ENCODE results near the gene USP47. TPM values are rescaled to one million over a fixed set of nuclear protein-coding genes. Genes with fewer than 3 reads are reported as not detected.
A peak's percentile ranks its signal among the peaks of the same experiment; 100 is the strongest.

Gene USP47
- total and polyA plus RNA-seq, 9 of the 15 experiments (the other 6 are each of a cell fraction or from before 2014, with no cell fraction given): 13.1 to 63.6 (median 34.7) TPM

DNA sequence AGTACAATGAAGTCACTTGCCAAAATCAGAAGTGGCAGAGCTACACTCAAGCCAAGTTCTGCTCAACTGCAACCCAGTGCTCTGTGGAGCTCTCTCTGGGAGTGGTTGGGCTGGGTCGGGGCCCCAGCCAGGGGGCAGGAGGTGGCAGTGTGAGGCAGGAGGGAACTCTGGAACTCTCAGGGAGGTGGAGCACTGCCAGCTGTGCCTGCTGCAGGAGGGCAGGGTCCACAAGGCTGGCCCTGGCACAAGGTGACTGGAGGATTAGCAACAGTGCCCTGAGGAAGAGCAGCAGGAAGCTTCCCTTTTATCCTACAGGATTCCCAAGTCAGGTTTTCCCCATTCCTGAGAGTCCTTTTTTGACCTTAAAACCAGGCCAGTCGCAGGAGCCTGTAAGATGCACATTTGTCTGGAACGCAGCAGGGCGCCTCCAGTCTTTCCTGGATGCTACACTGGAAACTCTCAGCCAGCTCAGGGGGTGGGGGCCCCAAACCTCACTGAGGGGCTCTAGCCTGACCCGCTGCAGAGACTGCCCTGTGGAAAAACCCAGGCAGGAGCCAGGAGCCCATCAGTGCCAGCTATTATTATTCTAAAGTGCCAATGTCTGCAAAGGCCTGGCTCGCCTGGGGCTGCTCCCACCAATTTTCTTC is 134.8 kb downstream of the USP47 start:
- peak overlapping the region in 1 of 2 experiments; percentile 43; a peak in 1 of 4 replicates for H3K9ac ChIP-seq (ENCODE audit: insufficient read depth in 1 of 2, low read depth in 2 of 2, low read length in 2 of 2)
- H3K36me3 ChIP-seq (ENCODE audit: control insufficient read depth, insufficient read depth, low read length): no peaks in the 10 kb centered on the region
- H3K27ac ChIP-seq (ENCODE audit: extremely low read depth, low read depth, low read length): no peak overlapping the region
- peaks cover 0 to 4% of the 10 kb centered on the region in 2 experiments; a peak in 3 of 5 replicates for H3K4me1 ChIP-seq (replicated peaks in 1 of 2; ENCODE audit: control insufficient read depth in 2 of 2, insufficient read depth in 2 of 2, low read length in 2 of 2)
- H2AFZ ChIP-seq (ENCODE audit: low read depth, low read length): no peak overlapping the region
- H3K9me1 ChIP-seq (ENCODE audit: control insufficient read depth, insufficient read depth, low read length): no peaks in the 10 kb centered on the region
- in situ Hi-C loops (cut with MboI) (no loop called here), intact Hi-C loops (cut with micrococcal nuclease) (no loop called here)
- no peak overlapping the region for H3K4me2 ChIP-seq (ENCODE audit: insufficient read depth, low read length)
- ChIA-PET POLR2A (interaction anchor here (0.6 to 0.8 kb wide), 2 partner anchors 165 to 589 kb away, joined by 3 read pairs; no protein-coding TSS in a partner anchor), CTCF (ENCODE audit: low intra/inter-chr PET ratio) (no interaction called here)
- no TSS peak for BruUV-seq (replicated peaks)
- no peak for DNase-seq (ENCODE audit: extremely low read depth in 1 of 4, low spot score in 3 of 4)
- TF ChIP-seq, protein P1, sequence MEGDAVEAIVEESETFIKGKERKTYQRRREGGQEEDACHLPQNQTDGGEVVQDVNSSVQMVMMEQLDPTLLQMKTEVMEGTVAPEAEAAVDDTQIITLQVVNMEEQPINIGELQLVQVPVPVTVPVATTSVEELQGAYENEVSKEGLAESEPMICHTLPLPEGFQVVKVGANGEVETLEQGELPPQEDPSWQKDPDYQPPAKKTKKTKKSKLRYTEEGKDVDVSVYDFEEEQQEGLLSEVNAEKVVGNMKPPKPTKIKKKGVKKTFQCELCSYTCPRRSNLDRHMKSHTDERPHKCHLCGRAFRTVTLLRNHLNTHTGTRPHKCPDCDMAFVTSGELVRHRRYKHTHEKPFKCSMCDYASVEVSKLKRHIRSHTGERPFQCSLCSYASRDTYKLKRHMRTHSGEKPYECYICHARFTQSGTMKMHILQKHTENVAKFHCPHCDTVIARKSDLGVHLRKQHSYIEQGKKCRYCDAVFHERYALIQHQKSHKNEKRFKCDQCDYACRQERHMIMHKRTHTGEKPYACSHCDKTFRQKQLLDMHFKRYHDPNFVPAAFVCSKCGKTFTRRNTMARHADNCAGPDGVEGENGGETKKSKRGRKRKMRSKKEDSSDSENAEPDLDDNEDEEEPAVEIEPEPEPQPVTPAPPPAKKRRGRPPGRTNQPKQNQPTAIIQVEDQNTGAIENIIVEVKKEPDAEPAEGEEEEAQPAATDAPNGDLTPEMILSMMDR (IDR thresholded peaks at IDR 0.05 in 2 of 3, conservative IDR thresholded peaks at IDR 0.05 in 1 of 3; ENCODE audit: insufficient read depth in 2 of 3, low read depth in 1 of 3, low read length in 3 of 3): no peak
- TF ChIP-seq ZC3H8 (IDR thresholded peaks at IDR 0.05) (no peak), GTF2A2 (tag; IDR thresholded peaks at IDR 0.05) (no peak), ZFP36 (IDR thresholded peaks at IDR 0.05; ENCODE audit: low read depth, low read length, partially characterized antibody) (no peak), ZBTB7A (IDR thresholded peaks at IDR 0.05; ENCODE audit: borderline replicate concordance, control insufficient read depth, low read depth, low read length) (no peak)
- TF ChIP-seq, protein P2, sequence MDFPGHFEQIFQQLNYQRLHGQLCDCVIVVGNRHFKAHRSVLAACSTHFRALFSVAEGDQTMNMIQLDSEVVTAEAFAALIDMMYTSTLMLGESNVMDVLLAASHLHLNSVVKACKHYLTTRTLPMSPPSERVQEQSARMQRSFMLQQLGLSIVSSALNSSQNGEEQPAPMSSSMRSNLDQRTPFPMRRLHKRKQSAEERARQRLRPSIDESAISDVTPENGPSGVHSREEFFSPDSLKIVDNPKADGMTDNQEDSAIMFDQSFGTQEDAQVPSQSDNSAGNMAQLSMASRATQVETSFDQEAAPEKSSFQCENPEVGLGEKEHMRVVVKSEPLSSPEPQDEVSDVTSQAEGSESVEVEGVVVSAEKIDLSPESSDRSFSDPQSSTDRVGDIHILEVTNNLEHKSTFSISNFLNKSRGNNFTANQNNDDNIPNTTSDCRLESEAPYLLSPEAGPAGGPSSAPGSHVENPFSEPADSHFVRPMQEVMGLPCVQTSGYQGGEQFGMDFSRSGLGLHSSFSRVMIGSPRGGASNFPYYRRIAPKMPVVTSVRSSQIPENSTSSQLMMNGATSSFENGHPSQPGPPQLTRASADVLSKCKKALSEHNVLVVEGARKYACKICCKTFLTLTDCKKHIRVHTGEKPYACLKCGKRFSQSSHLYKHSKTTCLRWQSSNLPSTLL (IDR thresholded peaks at IDR 0.05): no peak
- TF ChIP-seq, protein P3, sequence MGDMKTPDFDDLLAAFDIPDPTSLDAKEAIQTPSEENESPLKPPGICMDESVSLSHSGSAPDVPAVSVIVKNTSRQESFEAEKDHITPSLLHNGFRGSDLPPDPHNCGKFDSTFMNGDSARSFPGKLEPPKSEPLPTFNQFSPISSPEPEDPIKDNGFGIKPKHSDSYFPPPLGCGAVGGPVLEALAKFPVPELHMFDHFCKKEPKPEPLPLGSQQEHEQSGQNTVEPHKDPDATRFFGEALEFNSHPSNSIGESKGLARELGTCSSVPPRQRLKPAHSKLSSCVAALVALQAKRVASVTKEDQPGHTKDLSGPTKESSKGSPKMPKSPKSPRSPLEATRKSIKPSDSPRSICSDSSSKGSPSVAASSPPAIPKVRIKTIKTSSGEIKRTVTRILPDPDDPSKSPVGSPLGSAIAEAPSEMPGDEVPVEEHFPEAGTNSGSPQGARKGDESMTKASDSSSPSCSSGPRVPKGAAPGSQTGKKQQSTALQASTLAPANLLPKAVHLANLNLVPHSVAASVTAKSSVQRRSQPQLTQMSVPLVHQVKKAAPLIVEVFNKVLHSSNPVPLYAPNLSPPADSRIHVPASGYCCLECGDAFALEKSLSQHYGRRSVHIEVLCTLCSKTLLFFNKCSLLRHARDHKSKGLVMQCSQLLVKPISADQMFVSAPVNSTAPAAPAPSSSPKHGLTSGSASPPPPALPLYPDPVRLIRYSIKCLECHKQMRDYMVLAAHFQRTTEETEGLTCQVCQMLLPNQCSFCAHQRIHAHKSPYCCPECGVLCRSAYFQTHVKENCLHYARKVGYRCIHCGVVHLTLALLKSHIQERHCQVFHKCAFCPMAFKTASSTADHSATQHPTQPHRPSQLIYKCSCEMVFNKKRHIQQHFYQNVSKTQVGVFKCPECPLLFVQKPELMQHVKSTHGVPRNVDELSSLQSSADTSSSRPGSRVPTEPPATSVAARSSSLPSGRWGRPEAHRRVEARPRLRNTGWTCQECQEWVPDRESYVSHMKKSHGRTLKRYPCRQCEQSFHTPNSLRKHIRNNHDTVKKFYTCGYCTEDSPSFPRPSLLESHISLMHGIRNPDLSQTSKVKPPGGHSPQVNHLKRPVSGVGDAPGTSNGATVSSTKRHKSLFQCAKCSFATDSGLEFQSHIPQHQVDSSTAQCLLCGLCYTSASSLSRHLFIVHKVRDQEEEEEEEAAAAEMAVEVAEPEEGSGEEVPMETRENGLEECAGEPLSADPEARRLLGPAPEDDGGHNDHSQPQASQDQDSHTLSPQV (IDR thresholded peaks at IDR 0.05): no peak
- FAIRE-seq: no peak
- H3K4me3 ChIP-seq: no peak overlapping the region
- 8% methylated on average over 5 of the region's 6 CpGs for WGBS (ENCODE audit: insufficient coverage, low coverage, missing lambda C conversion rate)
- H3K79me2 ChIP-seq (ENCODE audit: control insufficient read depth, insufficient read depth, low read length): no peaks in the 10 kb centered on the region
- H3K9me3 ChIP-seq (replicated peaks; ENCODE audit: control insufficient read depth, insufficient read depth, low read depth, low read length): 0 out of 2 replicates have a peak, but pooled peaks cover 1% of the 10 kb centered on the region
- no peak for ATAC-seq
- no peaks in the 10 kb centered on the region for H4K20me1 ChIP-seq (replicated peaks; ENCODE audit: control insufficient read depth, insufficient read depth, low read length)
- H3K27me3 ChIP-seq (ENCODE audit: control insufficient read depth in 2 of 2, insufficient read depth in 2 of 2, low read length in 2 of 2): peaks cover 14 to 68% of the 10 kb centered on the region in 2 experiments; a peak in 4 of 5 replicates
